GM21737 (cell line): Measurements from ENCODE around the gene SLC12A7.
"Not testable (repeated sequence)": the region's sequence is repeated elsewhere in the genome, so short reads cannot be mapped to it uniquely, and the experiment has no call there.

ENCODE experiments used
- ATAC-seq: cut with Tn5 transposase; IDR thresholded peaks from one replicate; pipeline ENCODE4 v1.9.1; 2021; ENCODE audit warnings: mild to moderate bottlenecking, moderate library complexity; ENCODE audit not compliant: unreplicated experiment

SLC12A7 gene

DNA sequence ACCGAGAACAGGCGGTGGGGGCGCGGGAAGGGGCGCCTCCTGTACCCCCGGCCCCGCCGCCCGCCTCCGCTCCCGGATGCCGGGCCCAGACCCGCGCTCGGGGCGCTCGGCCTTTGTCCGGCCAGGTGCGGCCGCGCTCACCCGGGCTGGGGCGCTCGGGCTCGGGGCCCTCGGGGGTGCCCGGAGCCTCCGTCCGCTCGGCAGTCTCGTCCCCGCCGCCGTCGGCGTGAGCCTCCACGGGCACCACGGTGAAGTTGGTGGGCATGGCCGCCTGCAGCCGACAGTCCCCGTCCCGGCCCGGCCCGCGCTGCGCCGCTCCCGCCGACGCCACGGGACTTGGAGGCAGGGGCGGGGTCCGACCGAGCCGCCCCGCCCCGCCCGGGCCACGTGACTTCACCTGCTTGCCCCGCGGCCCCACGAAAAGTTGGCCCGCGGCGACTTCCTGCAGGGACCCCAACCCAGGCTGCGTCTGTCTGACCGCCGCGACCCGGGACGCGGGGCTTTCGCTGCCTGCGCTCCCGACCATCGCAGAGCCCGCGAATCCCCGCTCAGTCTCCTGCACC lies at the start of gene SLC12A7:
Gene SLC12A7 (minus strand): TSS at position 337 of the 563 bp plus-strand sequence. CDS start 72 bp downstream, at position 265.
- ATAC-seq = no peak

DNA sequence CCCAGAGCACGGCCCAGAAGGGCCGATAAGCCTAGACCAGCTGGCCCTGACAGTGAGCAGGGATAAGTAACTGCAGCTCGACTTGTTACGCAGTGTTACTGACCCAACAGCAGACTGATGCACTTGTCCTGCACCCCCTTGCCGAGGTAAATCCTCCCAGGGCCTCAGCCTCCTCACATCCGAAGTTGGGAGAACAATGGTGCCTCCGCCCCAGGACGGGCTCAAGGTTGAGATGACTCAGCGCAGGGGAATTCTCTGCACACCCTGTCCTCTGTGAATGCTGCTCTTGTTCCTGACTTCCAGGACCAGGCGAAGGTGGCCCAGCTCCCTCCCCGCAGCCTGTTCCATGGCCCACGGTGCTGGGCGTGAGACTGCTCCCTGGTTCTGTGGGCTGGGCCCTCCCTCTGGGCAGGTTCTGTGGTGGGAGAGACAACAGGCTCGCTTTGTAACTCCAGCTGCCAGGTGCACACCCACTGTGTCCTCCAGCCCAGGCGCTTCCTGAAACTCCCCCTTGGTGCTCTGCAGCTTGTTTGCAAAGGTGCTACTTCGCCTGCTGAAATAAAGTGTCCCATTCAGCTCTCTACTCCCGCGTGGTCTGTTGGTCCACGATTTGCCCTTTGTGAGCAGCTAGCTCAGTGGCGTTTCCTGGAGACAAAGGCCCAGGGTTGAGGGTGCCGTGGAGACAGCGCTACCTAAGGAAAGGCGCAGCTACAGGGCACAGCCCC lies 49.4 kb upstream of the SLC12A7 start:
- no peak for ATAC-seq

GRCh38 chr5:1159774-1160406 lies 48.0 kb upstream of the SLC12A7 start:
- no peak for ATAC-seq

GRCh38 chr5:1159341-1159675 lies 47.4 kb upstream of the SLC12A7 start:
- no peak for ATAC-seq

DNA sequence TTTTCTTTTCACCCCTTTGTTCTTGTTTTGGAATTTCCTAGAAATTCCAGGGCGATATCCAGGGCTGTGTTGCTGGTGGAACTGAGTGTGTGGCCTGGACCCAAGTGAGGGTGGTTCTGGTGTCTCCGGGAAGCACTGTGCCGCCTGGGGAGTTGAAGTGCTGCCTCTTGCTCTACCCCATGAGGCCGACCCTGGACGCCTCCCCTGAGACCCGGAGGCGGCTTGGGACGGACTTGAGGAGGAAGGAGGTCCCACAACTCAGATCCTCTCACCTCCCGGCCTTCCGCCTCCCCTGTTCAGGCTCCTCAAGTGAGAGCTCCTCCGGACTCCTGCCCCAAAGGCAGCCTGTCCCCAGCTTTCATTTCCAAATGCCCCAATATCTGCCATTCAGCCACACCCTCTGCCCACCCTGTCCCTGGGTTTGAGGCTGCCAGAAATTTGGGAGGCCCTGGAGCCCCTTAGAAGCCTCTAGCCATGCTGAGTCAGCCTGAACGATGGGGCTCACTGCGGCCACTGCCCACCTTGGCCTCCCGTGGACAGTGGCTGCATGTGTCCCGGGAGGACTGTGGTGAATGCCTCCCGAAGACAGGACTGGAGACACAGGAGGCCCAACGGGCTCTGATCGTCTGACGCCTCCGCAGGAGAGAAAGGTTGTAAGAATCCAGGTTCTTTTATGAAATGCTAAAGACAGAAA lies 46.9 kb upstream of the SLC12A7 start:
- no peak for ATAC-seq

- ATAC-seq = not testable (repeated sequence)
Observed at GRCh38 chr5:1157461-1157986, 45.7 kb upstream of the SLC12A7 start.

DNA sequence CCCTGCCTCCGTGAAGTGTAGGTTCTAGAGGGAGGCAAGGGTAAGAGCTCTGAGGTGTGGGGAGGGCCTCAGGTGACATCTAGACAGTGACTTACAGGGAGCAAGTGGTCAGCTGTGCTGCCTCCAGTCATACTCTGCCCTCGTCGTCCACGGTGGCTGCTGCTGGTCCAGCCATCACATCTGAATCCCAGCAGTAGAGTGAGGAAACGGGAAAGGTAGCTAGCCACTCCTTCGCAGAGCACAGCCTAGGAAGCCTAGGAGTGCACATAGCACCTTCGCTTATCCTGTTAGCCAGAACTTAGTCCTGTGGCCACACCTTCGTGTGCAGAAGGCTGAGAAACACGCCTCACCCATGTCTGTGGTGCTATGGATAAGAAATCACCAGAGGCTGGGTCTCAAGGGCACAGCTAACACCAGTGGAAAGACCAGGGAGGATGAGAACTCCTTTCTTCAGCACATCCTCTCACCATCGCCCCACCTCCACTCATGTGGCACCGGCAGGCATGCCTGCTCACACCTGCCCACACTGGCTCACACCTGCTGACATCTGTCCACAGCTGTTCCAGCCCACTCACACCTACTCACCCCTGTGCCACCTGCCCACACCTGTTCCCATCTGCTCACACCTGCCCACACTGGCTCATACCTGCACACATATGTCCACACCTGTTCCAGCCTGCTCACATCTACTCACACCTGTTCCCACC lies 45.0 kb upstream of the SLC12A7 start:
- ATAC-seq = no peak

- no peak for ATAC-seq
Observed at GRCh38 chr5:1156033-1156753, 44.3 kb upstream of the SLC12A7 start.

GRCh38 chr5:1155191-1156032 lies 43.5 kb upstream of the SLC12A7 start:
- no peak for ATAC-seq

DNA sequence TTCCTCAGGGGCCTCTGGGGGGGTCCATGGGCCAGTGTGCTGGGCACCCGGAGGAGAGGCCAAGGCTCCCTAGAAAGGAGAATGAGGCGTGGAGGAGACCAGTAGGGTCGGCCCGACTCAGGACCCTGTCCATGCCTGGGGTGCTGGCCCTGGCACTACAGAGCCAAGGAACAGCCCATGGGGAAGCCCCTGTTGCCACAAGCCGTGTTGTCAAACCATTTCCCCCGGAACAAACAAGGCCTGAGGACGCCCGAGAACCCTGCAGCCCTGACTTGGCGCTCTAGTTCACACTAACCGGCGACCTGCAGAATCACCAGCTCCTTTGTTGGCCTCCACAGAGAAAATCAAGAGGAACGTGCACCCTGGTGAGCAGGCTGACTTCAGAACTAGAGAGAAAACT lies 41.6 kb upstream of the SLC12A7 start:
- ATAC-seq = no peak

DNA sequence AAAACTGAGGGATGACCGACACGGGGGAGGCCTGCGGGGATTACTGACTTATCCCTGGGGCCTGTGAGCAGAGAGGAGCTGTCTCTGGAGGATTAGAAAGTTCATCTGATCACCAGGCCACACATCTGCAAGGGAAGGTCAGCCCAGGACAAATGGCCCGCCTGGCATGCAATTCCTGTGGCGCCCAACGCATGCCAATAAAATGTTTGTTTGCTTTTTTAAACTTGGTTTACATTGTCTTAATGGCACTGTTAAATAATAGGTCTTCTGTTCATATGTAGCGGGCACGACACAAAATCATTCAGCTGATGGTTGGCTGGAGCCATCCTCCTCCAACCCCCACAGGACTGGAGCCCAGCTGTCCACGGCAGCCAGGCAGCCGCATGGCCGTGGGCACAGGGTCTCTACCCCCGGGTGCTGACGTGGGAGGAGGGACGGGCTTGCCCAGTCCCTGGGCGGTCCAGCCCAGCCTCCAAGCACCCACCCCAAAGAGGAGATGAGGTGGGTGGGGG lies 41.0 kb upstream of the SLC12A7 start:
- no peak for ATAC-seq

DNA sequence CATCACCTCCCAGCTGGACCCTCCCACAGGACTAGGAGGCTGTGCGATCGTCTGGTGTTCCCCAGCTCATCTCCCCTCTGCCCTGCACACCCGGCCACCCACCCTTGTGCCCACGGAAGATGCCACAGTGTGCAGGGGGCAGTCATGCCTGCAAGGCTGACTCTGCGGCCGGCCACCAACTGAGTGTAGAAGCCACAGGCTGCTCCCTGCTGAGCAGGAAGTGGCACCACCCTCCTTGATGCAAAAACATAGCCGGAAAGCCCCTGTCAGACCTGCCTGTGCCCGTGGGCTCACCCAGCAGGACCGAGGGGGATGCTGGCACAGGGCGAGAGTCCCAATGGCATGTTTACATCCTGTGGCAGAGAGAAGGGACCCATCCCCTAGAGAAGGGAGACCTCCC lies 40.3 kb upstream of the SLC12A7 start:
- ATAC-seq = no peak

DNA sequence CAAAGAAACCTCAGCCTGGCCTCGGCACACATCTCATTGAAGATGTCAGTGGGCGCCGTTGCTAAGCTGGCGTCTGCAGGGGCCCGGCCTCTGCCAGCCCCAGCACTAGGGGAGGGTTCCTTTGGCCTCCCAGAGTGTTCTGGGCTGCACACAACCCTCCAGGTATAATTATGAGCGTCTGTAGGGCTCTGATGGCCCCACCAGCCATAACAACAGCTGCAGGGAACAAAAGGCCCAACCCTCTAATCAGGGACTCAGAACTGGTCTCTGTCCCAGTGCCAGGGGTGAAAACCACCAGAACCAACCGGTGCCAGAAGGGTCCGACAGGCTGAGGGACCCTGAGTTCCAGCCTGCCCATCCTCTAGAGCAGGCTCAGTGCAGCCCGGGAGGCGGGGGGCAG lies 39.5 kb upstream of the SLC12A7 start:
- no peak for ATAC-seq

GRCh38 chr5:1150866-1151265 lies 39.0 kb upstream of the SLC12A7 start:
- ATAC-seq = no peak

- ATAC-seq = no peak
Observed at GRCh38 chr5:1144638-1145396, 33.0 kb upstream of the SLC12A7 start.

- no peak for ATAC-seq
Observed at GRCh38 chr5:1144089-1144488, 32.2 kb upstream of the SLC12A7 start.

GRCh38 chr5:1143670-1143951 lies 31.7 kb upstream of the SLC12A7 start:
- ATAC-seq = no peak

GRCh38 chr5:1142886-1143669 lies 31.2 kb upstream of the SLC12A7 start:
- no peak for ATAC-seq
